Amygdala (tissue), 56 donors: Measurements from ENCODE around the gene METTL25B.

Experiments
- DNase-seq, 56 donors: peaks; one replicate each; lab custom pipeline; 2025; lab: John Stamatoyannopoulos, UW

METTL25B gene

GRCh38 chr1:156765666-156766065, 37.4 kb downstream of the METTL25B start:
- no peak for DNase-seq

GRCh38 chr1:156766298-156767100, 38.2 kb downstream of the METTL25B start:
- peak in 10 of 56 donors; percentile 8 to 76 (median 52) for DNase-seq

GRCh38 chr1:156767101-156767878, 39.0 kb downstream of the METTL25B start, which contains the start of gene PRCC:
Gene PRCC, plus strand, starts transcription at chr1:156767535. Its CDS starts 237 bp downstream, at chr1:156767772.
- peak; percentile 80 to 100 (median 99) for DNase-seq

- peak in 10 of 56 donors; percentile 9 to 63 (median 38) for DNase-seq
Measured at GRCh38 chr1:156767879-156768604, 39.8 kb downstream of the METTL25B start.

GRCh38 chr1:156768610-156769295, 40.5 kb downstream of the METTL25B start:
- no peak for DNase-seq

- no peak for DNase-seq
Measured at GRCh38 chr1:156772222-156772621, 44.0 kb downstream of the METTL25B start.

GRCh38 chr1:156772728-156773497, 44.6 kb downstream of the METTL25B start:
- peak in 2 of 56 donors; percentile 3 to 15 for DNase-seq

- DNase-seq: no peak
Measured at GRCh38 chr1:156773607-156774006, 45.3 kb downstream of the METTL25B start.

- no peak for DNase-seq
Measured at GRCh38 chr1:156775799-156776198, 47.5 kb downstream of the METTL25B start.

GRCh38 chr1:156776942-156777341, 48.7 kb downstream of the METTL25B start:
- no peak for DNase-seq

- DNase-seq: no peak
Measured at GRCh38 chr1:156777573-156777972, 49.3 kb downstream of the METTL25B start.

GRCh38 chr1:156781585-156782186, 53.4 kb downstream of the METTL25B start:
- no peak for DNase-seq

GRCh38 chr1:156785458-156785857, 57.2 kb downstream of the METTL25B start:
- DNase-seq: no peak
